Body of pancreas (tissue), 4 donors: ENCODE data around the gene PATJ.

Experiments used
- POLR2A ChIP-seq, 3 donors: fragments of 450-650 bp; IDR thresholded peaks; one replicate each; pipeline ENCODE4 v1.6.1; 2016; ENCODE audit warnings: antibody characterized with exemption in 3 of 3, mild to moderate bottlenecking in 2 of 3
- TF ChIP-seq, protein P1 (sequence below), 7 experiments: fragments of 450-650 bp in 4 of 7; fragments of 200-600 bp in 3 of 7; sonication (generic) in 3 of 7; IDR thresholded peaks; one replicate each; pipeline ENCODE4 v1.5.1; 2016 to 2019; ENCODE audit warnings: antibody characterized with exemption in 7 of 7

DNA sequence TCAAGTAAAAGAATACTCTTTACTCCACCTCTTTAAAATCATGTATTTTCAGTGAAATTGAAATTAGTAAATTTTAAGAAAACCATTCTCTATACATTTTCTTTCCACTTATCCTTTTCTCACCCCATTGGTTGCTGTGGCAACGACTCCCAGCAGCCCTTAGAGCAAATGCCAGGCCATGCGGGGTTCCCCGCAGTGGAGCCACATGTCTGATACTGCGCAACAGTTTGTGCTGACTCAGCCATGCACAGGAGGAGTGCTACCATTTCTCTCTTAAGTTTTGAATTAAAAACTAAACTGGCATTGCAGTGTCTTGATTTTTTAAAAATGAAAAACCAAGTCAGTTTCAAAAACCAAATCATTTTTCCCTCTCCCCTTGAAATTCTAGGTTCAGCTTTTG lies 238.3 kb downstream of the PATJ start:
- TF ChIP-seq, protein P1, sequence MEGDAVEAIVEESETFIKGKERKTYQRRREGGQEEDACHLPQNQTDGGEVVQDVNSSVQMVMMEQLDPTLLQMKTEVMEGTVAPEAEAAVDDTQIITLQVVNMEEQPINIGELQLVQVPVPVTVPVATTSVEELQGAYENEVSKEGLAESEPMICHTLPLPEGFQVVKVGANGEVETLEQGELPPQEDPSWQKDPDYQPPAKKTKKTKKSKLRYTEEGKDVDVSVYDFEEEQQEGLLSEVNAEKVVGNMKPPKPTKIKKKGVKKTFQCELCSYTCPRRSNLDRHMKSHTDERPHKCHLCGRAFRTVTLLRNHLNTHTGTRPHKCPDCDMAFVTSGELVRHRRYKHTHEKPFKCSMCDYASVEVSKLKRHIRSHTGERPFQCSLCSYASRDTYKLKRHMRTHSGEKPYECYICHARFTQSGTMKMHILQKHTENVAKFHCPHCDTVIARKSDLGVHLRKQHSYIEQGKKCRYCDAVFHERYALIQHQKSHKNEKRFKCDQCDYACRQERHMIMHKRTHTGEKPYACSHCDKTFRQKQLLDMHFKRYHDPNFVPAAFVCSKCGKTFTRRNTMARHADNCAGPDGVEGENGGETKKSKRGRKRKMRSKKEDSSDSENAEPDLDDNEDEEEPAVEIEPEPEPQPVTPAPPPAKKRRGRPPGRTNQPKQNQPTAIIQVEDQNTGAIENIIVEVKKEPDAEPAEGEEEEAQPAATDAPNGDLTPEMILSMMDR (IDR thresholded peaks at IDR 0.05), result no peak
- TF ChIP-seq POLR2A (IDR thresholded peaks at IDR 0.05), result no peak
